ENCODE data around the gene LARGE2.

- no peak for TF ChIP-seq CTCF (IDR thresholded peaks at IDR 0.05; ENCODE audit: low read depth, low read length)
- no peak for TF ChIP-seq POLR2A (IDR thresholded peaks at IDR 0.05; ENCODE audit: extremely low read depth, insufficient read length)
- TF ChIP-seq MAX (IDR thresholded peaks at IDR 0.05; ENCODE audit: low read depth, low read length): no peak
These were observed 9.3 kb downstream of the LARGE2 start for GRCh38 chr11:45931739-45932138.

Measured in NB4 (cell line).